Measurements from ENCODE around the gene LRFN2.

The LRFN2 gene

GRCh38 chr6:40398810-40399477 lies 188.2 kb downstream of the LRFN2 start:
- DNase-seq (ENCODE audit: low spot score) = no peak

GRCh38 chr6:40398034-40398691 lies 189.0 kb downstream of the LRFN2 start:
- DNase-seq (ENCODE audit: low spot score) = no peak

DNA sequence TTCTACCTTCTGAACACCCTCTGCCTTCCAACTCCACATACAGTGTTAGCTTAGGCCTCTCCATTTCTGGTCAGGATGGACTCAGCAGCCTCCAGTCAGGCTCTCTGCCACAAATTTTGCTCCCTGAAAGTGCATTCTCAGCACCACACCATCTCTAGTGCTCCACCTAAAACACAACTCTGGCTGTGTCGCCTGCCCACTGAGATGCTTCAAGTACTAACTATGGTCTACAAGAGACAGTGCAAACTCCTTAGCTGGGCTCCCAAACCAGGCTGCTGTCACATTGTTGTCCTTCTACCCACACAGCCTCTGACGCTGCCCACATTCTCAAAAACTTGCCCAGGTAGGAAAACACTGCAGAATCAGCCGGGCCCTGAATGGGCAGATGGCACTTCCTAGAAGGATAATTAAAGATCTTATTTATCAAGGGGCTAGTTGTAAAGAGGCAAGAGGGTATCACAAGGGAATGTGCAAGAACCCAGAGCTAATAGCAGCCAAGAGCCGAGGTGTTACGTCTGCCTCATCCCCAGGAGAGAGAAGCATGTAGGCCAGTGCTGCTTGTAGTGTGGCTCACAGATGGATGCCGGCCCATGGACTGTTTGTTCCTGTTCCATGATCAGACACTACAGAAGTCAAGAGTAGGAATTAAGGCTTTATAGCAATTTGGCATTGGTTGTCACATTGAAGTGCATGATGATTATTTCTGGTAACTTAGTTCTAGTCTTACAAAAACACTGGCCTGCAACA lies 189.7 kb downstream of the LRFN2 start:
- DNase-seq (ENCODE audit: low spot score) = no peak

- no peak for DNase-seq (ENCODE audit: low spot score)
Measured at GRCh38 chr6:40395698-40396076, 191.5 kb downstream of the LRFN2 start.

DNA sequence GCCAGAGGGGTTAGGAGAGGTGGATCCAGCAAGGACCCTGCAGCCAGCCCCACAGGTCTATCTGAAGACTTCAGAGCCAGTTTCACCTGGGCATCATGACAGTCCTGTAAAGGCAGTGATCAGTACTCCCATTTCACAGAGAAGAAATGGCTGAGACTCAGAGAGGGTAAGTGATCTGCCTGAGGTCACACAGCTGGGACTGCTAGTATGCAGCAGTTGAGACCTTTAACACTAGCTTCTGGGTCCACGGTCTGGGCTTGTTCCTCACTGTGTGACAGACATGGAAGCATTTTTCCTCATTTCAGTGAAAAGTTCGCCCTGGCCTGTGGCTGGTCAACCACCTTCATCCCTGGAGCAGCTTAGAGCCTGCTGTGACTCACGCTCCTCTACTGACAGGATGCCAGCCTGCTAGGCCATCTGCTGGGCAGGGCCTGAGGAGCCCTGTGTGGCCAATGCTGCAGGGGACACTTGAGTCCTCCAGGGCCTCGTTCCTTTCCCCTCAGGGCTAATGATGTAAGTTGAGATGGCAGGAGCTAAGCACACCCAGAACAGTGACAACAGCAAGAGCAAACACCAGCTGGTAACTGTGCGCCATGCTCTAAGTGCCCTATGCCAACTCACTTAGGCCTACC lies 192.0 kb downstream of the LRFN2 start:
- no peak for DNase-seq (ENCODE audit: low spot score)

DNA sequence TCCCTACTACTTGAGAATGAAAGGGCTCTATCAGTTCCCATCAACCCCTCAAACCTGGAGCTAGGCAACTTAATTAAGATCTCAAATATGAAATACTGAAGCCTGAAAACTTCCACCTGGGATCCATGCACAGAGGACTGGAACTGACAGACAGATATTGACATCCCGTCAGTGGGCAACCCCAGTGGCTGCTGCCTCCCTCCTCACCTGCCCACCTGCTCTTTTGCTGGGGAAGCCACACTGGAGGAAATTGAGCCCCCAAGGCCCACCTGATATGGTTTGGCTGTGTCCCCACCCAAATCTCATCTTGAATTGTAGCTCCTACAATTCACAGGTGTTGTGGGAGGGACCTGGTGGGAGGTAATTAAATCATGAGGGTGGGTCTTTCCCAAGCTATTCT lies 192.8 kb downstream of the LRFN2 start:
- no peak for DNase-seq (ENCODE audit: low spot score)

DNA sequence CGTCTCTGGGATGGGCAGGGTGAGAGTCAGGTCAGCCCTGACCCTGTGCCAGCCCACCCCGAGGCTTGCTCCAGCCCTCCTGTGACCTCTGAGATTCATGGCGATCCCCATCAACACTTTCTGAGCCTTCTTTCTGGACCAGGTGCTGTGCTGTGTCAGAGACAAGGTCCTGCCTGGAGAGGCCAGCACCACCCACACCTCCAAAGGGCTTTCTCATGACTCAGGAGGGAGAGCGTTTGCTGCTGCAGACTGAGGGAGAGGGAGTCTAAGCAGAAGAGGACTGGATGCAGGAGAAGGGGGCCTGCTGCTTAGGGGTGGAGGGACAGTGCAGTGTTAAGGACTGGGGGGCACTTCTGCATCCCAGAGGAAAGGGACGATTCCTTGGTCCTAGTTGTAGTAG lies 193.5 kb downstream of the LRFN2 start:
- no peak for DNase-seq (ENCODE audit: low spot score)

GRCh38 chr6:40392589-40392988 lies 194.6 kb downstream of the LRFN2 start:
- DNase-seq (ENCODE audit: low spot score) = no peak

DNA sequence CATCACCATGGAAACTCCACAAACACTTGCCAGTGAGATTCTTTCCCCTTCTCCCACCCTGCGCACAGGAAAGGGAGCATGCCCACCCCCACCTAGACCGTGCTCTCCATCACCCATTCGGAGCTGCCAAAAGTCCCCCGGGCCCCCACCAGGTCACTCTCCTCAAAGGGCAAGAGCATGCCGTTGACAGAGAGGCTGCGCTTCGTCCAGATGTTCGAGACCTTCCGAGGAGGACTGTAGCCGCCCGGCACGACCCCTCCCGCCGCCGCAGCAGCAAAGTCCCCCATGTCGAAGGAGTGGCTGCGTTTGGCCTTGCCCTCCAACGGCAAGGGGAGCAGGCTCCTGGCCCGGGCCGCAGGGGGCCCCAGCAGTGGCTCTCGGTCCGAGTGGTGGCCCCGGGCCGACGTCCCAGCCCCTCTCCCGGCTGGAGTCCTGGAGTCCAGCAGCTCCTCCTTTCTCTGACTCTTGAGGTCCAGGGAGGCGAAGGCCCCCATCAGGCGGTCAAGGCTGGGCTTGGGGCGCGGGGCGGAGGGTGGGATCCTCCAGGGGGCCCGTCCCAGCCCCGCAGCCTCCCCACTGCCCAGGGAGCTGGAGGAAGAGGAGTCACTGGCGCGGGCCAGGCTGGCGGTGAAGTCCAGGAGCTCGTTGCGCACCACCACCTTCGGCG lies 195.2 kb downstream of the LRFN2 start:
- no peak for DNase-seq (ENCODE audit: low spot score)

DNA sequence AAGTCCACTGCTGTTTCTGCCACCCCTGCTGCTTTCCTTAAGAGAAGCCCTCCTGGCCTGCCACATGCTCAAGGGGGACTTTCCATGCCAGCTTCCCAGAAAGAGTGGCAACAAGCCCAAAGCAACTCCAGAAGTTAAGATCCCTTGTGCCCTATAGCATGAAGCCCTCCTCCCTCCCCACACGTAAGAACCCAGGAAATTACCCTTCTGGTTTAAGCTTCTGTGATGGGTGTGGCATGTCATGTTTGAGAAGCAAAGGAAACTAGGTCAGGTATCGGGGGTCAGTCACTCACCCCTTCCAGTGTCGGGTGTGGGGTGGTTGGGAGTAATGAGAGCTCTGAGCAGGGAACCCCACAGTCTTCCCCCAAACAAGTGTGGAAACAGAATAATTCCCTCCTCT lies 196.1 kb downstream of the LRFN2 start:
- DNase-seq (ENCODE audit: low spot score) = no peak

DNA sequence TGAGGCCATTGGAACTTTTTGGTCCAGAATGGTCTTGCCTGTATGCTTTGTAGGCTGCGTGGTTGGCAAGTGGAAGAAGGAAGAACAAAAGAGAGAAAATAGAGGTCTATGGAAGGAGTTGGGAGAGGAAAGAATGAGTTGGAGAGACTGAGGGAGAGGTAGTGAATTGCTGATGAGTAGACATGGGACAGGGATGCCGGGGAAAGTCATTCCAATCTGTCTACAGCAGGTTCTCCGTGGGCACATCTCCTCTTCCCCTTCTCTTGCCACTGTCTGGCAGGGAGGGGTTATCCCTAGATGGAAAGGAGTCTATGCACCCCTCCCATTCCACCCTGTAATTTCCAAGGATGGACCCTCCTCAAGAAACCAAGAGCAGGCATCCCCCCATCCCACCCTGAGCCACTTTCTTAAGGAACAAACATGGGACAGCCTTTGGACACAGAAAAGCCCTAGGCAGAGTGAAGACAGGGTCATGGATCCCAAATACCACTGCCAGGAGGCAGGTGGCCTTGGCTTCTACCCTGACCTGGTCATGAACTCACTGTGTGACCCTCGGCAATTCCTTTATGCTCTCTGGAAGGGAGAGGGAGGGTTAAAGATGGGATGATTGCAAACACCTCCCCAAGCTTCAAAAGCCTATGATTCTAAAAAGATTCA lies 196.9 kb downstream of the LRFN2 start:
- no peak for DNase-seq (ENCODE audit: low spot score)

GRCh38 chr6:40389254-40389653 lies 197.9 kb downstream of the LRFN2 start:
- DNase-seq (ENCODE audit: low spot score) = no peak

DNA sequence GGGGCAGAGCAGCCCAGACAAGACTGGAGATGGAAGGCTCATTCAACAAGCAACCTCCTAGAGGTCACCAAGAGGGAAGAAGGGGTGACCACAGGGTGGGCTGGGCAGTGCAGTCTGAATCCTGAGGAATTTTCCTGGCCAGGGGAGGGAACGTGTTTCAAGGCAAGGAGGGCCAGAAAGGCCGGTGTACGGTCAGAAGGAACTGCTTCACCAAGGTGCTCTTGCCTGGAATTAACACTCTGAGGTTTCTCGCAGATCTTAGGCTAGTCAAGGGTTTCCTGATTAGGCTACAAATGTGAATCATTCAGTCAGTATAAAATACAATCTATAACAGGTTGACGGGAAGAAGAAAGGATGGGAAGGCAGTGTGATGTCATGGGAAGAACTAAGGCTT lies 199.3 kb downstream of the LRFN2 start:
- no peak for DNase-seq (ENCODE audit: low spot score)

DNA sequence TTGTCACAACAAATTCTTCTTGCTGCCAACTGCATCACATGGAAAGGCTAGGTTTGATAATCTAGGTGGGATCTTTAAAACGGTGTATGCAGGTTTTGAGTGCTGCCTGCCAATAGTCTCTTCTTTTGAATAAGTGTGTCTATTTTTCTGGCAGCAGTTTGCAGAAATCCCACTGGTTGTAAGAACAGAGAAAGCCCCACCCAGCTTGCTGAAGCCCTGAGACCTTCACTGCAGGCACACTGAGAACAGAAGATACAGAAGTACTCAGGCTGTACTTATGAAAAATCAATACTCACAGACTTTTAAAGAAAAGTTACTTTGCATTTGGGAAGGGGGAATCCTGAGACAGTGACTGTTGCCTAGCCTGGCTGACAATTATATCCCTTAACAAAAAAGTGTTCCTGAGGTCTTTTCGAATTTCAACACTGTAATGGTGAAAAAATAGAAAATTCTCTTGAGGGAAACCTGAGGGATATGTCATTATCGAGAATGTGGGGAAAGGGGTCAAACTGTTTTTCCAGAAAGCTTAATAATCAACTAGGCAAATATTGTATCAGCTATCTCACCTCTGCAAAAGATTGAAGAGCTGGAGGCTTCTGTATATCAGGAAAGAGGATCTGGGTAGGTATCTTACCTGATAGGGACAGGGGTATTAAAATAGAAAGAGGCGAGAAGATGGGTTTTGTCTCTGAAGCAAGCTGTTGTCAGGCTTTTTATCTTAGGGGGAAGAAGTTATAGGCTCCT lies 199.9 kb downstream of the LRFN2 start:
- no peak for DNase-seq (ENCODE audit: low spot score)

DNA sequence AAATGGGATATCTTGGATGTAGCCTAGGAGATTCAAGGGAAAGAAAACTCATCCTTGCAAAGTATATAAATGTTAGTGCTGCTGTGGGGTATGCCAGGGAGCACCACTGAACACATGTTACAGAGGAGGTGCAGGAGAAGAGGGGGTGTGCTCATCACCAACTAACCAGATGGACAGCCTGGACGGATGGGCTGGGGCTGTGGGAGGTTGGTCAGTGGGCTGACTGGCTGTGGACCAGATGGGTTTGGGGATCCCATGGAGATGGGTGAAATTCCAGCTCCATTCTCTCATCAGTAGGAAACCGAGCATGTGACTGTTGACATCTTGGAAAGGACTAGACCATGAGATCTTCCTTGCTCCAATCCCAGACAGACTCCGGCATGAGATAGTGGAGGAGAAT lies 201.0 kb downstream of the LRFN2 start:
- no peak for DNase-seq (ENCODE audit: low spot score)

DNA sequence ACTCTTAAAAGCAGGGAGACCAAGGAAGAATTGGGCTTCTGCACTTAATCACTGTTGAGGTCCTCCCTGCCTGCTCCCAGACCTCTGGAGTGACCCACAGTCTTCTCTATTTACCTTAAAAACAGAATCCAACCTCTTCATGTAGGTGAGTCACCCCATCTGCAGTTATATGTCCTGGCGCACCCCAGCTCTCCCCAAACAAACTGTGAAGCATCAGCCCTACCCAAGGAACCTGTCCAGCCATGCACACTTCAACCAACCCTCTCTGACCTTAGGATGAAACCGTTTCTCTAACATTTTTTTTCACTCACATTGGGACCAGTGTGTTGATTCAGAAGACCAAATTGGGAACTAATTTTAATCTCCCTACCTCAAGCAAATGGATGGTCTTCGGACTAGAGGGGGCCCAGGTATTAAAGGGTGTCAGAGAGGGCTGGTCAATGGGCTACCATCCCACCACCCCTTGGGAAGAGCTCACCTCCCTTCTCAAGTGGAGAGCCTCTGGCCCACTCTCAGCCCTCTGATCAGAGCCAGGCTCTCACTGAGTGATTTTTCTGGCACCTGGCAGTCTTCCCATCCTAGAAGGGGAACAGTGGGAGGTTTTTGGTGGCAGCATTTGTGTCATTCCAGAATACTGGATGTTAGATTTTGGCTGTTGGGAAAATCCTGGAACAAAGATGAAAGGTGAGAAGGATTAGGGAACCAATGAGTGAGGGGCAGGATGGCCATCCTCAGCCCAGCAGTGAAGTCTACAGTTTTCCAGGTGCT lies 203.6 kb downstream of the LRFN2 start:
- DNase-seq (ENCODE audit: low spot score) = no peak

- no peak for DNase-seq (ENCODE audit: low spot score)
Measured at GRCh38 chr6:40380271-40380670, 206.9 kb downstream of the LRFN2 start.

GRCh38 chr6:40379811-40380210 lies 207.4 kb downstream of the LRFN2 start:
- no peak for DNase-seq (ENCODE audit: low spot score)

- no peak for DNase-seq (ENCODE audit: low spot score)
Measured at GRCh38 chr6:40378725-40379074, 208.5 kb downstream of the LRFN2 start.

DNA sequence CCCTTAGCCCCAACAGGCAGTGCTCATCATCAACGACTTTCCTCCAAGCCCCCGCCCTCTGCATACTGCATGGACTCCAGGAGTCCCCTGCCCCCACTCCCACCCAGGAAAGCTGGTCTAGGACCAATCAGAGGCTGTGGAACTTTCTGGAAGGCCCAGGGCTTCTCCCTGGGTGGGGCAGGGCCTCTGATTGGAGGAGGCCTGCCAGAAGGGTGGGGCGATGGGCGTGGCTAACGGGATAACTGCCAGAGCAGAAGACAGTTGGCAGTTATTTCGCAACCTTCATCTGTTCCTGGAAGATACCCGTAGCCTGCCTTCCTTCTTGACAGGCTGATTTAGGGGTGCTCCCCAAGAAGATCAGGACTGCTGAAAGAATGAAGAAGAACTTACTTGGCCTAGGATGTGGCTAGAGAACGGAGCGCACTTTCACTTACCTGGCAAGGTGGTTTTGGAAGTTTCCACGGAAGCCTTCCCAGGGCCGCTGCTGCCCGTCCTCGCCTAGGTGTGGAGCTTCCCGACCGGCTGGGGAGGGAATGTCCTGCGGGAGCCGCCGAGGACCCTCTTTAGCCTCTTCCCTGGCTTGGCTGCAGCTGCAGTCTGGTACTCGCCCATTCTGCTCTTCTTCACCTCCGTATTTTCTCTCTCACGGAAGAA lies 209.0 kb downstream of the LRFN2 start:
- DNase-seq (ENCODE audit: low spot score) = no peak

Measured in LoVo (cell line).